Measurements from ENCODE around the gene SP5.
"Not testable (repeated sequence)": the region's sequence is repeated elsewhere in the genome, so short reads cannot be mapped to it uniquely, and the experiment has no call there.

Gene SP5

DNA sequence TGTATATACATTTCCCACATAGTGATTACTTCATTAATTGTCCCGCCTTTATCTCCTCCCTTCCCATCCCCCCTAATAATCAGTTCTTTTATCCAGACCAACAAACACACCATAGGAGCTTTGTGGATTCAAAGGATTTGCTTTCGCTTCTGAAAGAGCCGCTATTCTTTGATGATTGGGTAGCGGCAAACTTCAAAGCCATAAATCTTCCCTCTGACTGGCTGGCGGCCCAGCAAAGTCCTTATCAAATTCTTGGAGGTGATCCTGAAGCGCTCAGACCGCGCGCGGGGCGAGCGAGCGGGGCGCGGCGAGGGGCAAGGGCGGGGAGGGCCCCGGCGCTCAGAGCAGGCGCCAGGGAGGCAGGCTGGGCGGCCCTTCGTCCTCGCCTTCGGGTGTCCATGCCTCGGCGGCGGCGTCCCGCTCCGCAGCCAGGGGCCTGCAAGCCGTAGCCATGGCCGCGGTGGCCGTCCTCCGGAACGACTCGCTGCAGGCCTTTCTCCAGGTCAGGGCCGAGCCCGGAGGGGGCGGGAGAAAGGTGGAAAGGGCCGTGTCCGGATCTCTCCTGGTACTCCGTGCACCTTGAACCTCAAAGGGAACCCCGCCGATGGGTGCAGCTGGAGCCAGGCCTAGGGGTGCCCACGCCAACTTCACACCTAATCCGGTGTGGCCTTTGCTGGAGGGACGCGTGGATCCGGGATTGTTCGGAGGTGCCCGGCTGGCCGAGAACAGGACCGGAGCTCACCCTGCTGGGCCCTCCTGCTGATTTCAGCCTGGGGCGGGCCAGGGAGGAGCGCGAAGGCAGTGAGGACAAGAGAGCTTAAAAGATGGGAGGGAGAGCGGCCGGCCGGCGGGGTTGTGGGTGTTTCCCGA lies at the start of gene SP5:
SP5 (plus strand) TSS at position 276 of the 870 bp plus-strand sequence; CDS start at position 452, 176 bp downstream.
- Histone ChIP-seq H3K36me3 (ENCODE audit: control insufficient read depth, insufficient read depth, low read length) (no peaks in the 10 kb centered on the region), H3K27ac (ENCODE audit: low read length) (no peak within 1 kb of the TSS), H3K9me3 (ENCODE audit: control insufficient read depth, insufficient read depth, low read length) (no peaks in the 10 kb centered on the region), H3K27me3 (ENCODE audit: control insufficient read depth, insufficient read depth, low read length) (peaks cover 71% of the 10 kb centered on the region), H3K4me1 (ENCODE audit: control insufficient read depth, insufficient read depth, low read length) (peaks cover 10% of the 10 kb centered on the region), H3K4me3 (ENCODE audit: low read length) (peak within 1 kb of the TSS; percentile 18; the same call in 1 of the 2 replicates)
- no peak for DNase-seq (ENCODE audit: low read depth, low spot score)
- WGBS (ENCODE audit: insufficient coverage, insufficient read length), result no CpG with 5 or more reads among the region's 62 CpGs

DNA sequence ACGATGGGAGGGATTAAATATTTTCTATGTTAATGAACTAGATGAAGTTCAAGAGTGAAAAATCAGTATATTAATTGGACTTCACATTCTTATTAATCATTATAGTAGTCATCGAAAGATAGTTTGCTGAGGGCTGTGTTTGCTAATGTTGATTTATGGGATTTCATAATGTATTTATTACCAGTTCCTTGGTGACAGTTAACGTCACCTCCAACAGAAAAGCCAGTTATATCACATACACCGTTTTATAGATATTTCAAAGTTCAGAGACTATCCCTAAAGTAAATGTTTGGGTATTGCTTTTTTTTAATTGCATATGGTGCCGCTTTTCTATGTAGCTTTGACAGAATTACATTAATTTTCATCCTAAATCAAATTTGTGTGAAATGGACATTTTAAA lies 49.4 kb upstream of the SP5 start:
- 96% methylated on average over 1 of the region's 5 CpGs for WGBS (ENCODE audit: insufficient coverage, insufficient read length)
- no peaks in the 10 kb centered on the region for H3K27me3 ChIP-seq (ENCODE audit: control insufficient read depth, insufficient read depth, low read length)
- DNase-seq (ENCODE audit: low read depth, low spot score), result no peak
- H3K9me3 ChIP-seq (ENCODE audit: control insufficient read depth, insufficient read depth, low read length), result no peaks in the 10 kb centered on the region
- H3K36me3 ChIP-seq (ENCODE audit: control insufficient read depth, insufficient read depth, low read length), result no peaks in the 10 kb centered on the region
- H3K27ac ChIP-seq (ENCODE audit: low read length), result no peak overlapping the region
- no peaks in the 10 kb centered on the region for H3K4me1 ChIP-seq (ENCODE audit: control insufficient read depth, insufficient read depth, low read length)
- H3K4me3 ChIP-seq (ENCODE audit: low read length), result no peak overlapping the region

DNA sequence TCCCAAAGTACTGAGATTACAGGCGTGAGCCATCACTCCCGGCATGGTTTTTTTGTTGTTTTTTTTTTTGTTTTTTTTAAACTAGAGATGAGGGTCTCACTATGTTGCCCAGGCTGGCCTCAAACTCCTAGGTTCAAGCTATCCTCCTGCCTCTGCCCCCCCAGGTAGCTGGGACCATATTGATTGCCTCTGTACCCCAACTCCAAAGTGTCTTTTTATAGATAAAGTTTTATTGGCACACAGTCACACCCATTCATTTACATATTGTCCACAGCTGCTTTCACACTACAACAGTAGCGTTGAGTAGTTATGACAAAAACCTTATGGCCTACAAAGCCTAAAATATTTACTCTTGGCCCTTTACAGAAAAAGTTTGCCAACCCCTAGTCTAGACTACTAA lies 45.2 kb upstream of the SP5 start:
- Histone ChIP-seq H3K9me3 (ENCODE audit: control insufficient read depth, insufficient read depth, low read length) (no peaks in the 10 kb centered on the region), H3K4me1 (ENCODE audit: control insufficient read depth, insufficient read depth, low read length) (no peaks in the 10 kb centered on the region), H3K36me3 (ENCODE audit: control insufficient read depth, insufficient read depth, low read length) (no peaks in the 10 kb centered on the region), H3K27ac (ENCODE audit: low read length) (no peak overlapping the region), H3K4me3 (ENCODE audit: low read length) (no peak overlapping the region), H3K27me3 (ENCODE audit: control insufficient read depth, insufficient read depth, low read length) (no peaks in the 10 kb centered on the region)
- no CpG with 5 or more reads among the region's 3 CpGs for WGBS (ENCODE audit: insufficient coverage, insufficient read length)
- no peak for DNase-seq (ENCODE audit: low read depth, low spot score)

DNA sequence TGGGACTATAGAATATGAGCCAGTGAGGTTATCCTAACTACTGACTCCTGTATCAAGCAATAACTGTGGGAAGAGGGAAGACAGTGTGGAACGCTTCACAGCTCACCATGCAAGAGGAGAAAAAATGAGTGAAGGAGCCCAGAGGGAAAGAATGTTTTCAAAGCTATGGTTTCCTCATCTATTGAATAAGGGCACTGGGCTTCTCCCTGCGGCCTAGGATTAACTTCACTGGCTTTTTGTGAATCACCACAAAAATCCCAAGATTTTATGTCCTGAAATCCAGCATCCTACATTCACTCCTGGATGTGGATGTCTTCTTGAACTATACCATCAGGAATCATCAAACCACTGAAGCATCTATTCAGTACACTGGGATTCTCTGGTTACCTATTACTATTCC lies 44.5 kb upstream of the SP5 start:
- H3K9me3 ChIP-seq (ENCODE audit: control insufficient read depth, insufficient read depth, low read length), result no peaks in the 10 kb centered on the region
- no peak overlapping the region for H3K4me3 ChIP-seq (ENCODE audit: low read length)
- WGBS (ENCODE audit: insufficient coverage, insufficient read length), result no CpG with 5 or more reads among the region's 2 CpGs
- H3K27me3 ChIP-seq (ENCODE audit: control insufficient read depth, insufficient read depth, low read length), result no peaks in the 10 kb centered on the region
- H3K27ac ChIP-seq (ENCODE audit: low read length), result no peak overlapping the region
- no peaks in the 10 kb centered on the region for H3K36me3 ChIP-seq (ENCODE audit: control insufficient read depth, insufficient read depth, low read length)
- no peaks in the 10 kb centered on the region for H3K4me1 ChIP-seq (ENCODE audit: control insufficient read depth, insufficient read depth, low read length)
- no peak for DNase-seq (ENCODE audit: low read depth, low spot score)

DNA sequence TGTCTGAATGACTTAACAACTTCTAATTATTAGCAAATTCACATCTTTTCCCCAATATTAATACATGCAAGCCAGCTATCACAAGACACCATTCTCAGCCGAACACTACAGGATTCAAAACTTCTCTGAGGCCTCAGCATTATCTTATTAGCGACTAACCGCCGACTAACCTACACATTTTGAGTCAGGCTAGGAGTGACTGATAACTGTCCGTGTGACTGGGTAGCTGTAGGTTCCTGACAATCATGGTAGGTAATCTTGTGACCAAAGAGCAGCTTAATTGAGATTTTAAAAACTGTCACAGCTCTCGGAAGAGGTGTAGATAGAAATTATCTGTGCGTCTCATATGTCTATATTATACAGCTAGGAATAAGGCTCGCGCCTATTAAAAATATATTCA lies 44.1 kb upstream of the SP5 start:
- no peaks in the 10 kb centered on the region for H3K4me1 ChIP-seq (ENCODE audit: control insufficient read depth, insufficient read depth, low read length)
- no peak overlapping the region for H3K4me3 ChIP-seq (ENCODE audit: low read length)
- no peaks in the 10 kb centered on the region for H3K36me3 ChIP-seq (ENCODE audit: control insufficient read depth, insufficient read depth, low read length)
- WGBS (ENCODE audit: insufficient coverage, insufficient read length), result 100% methylated on average over 1 of the region's 9 CpGs
- H3K27me3 ChIP-seq (ENCODE audit: control insufficient read depth, insufficient read depth, low read length), result no peaks in the 10 kb centered on the region
- H3K9me3 ChIP-seq (ENCODE audit: control insufficient read depth, insufficient read depth, low read length), result no peaks in the 10 kb centered on the region
- no peak for DNase-seq (ENCODE audit: low read depth, low spot score)
- H3K27ac ChIP-seq (ENCODE audit: low read length), result no peak overlapping the region

DNA sequence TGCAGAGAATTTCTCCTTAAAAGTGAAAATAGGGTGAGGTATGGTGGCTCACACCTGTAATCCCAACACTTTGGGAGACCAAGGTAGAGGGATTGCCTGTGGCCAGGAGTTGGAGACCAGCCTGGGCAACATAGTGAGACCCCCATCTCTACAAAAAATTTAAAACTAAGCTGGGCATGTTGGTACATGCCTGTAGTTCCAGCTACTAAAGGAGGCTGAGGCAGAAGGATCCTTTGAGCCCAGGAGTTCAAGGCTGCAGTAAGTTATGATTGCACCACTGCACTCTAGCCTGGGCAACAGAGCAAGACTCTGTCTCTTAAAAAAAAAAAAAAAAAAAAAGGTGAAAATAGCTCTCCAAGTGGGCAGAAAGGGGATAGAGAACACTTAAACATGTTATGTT lies 40.9 kb upstream of the SP5 start:
- H3K27ac ChIP-seq (ENCODE audit: low read length); H3K27me3 ChIP-seq (ENCODE audit: control insufficient read depth, insufficient read depth, low read length); H3K9me3 ChIP-seq (ENCODE audit: control insufficient read depth, insufficient read depth, low read length); H3K4me1 ChIP-seq (ENCODE audit: control insufficient read depth, insufficient read depth, low read length); H3K4me3 ChIP-seq (ENCODE audit: low read length); H3K36me3 ChIP-seq (ENCODE audit: control insufficient read depth, insufficient read depth, low read length); DNase-seq (ENCODE audit: low read depth, low spot score): not testable (repeated sequence)

DNA sequence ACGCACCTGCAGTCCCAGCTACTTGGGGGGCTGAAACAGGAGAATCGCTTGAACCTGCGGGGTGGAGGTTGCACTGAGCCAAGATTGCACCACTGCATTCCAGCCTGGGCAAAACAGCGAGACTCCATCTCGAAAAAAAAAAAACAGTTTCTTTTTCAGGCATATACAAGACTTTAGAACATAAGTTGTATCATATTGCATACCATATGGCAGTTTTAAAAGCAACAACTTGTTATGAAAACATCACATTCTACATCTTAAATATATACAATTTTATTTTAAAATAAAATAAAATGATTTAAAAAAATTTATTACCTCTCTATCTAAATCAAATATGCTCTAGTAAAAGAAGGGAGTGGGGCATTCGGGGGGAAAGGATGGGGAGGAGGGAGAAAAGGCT lies 39.4 kb upstream of the SP5 start:
- H3K4me1 ChIP-seq (ENCODE audit: control insufficient read depth, insufficient read depth, low read length), result peaks cover 2% of the 10 kb centered on the region; the same call in 1 of the 2 replicates
- H3K27ac ChIP-seq (ENCODE audit: low read length), result no peak overlapping the region
- H3K27me3 ChIP-seq (ENCODE audit: control insufficient read depth, insufficient read depth, low read length), result no peaks in the 10 kb centered on the region
- no peaks in the 10 kb centered on the region for H3K36me3 ChIP-seq (ENCODE audit: control insufficient read depth, insufficient read depth, low read length)
- H3K9me3 ChIP-seq (ENCODE audit: control insufficient read depth, insufficient read depth, low read length), result no peaks in the 10 kb centered on the region
- DNase-seq (ENCODE audit: low read depth, low spot score), result no peak
- WGBS (ENCODE audit: insufficient coverage, insufficient read length), result no CpG with 5 or more reads among the region's 6 CpGs
- H3K4me3 ChIP-seq (ENCODE audit: low read length), result no peak overlapping the region

DNA sequence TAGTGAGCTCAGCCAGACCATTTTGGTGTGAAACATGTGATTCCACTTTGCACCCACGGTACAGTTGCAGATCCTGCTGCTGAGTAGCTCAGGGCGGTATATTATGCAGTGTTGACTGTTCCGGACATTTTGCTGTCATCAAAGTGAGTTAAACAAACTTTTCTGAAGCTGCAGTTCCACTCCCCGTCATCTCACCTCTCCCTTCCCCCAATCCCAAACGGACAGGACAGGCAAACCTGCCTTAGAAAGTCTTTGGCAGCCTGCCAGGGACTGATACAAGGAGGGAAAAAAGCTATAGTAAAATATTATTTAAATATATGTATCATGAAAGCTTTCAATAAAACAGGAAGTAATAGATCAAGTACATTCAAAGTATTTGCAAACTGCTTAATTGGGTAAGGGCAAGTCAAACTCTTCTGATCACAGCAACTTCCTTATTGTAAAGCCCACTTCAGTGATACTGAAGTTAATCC lies 35.5 kb upstream of the SP5 start:
- no peaks in the 10 kb centered on the region for H3K27me3 ChIP-seq (ENCODE audit: control insufficient read depth, insufficient read depth, low read length)
- H3K27ac ChIP-seq (ENCODE audit: low read length), result no peak overlapping the region
- no CpG with 5 or more reads among the region's 5 CpGs for WGBS (ENCODE audit: insufficient coverage, insufficient read length)
- no peaks in the 10 kb centered on the region for H3K36me3 ChIP-seq (ENCODE audit: control insufficient read depth, insufficient read depth, low read length)
- H3K4me1 ChIP-seq (ENCODE audit: control insufficient read depth, insufficient read depth, low read length), result peaks cover 2% of the 10 kb centered on the region; the same call in 1 of the 2 replicates
- no peak overlapping the region for H3K4me3 ChIP-seq (ENCODE audit: low read length)
- no peak for DNase-seq (ENCODE audit: low read depth, low spot score)
- H3K9me3 ChIP-seq (ENCODE audit: control insufficient read depth, insufficient read depth, low read length), result no peaks in the 10 kb centered on the region

DNA sequence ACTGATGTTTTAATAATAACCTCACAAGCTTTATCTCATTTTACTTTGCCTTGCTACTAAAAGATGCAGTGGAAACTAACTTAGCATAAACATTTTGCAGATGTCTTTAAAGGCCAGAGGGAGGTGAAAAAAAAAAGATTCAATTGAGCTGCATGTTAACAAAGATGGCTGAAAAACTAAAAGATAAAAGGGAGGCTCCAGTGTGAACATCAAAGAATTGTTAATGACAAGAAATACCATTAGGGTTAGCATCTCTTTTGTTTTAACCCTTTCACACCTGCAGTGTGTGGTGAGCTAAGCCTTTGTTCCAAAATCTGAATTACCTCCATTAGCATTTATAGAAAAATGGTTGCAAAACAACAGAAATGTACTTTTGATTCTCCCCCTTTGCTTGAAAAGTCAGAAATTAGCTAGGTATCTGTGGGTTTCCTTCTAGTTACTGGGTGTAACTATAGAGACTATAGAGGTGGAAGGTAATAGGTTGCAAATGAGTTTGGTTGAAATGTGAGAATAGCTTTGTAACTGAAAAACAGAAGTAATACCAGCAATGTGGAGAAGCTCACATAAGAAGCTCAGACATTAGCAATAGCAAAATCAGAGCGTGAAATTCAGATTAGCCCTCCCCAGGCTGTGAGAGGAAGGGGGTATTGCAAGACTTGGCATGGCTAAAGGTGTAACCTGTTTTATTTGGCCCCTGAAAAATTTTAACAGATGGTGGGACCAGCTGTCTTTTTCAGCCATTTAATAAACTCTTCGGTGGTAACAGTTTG lies 34.8 kb upstream of the SP5 start:
- peaks cover 2% of the 10 kb centered on the region; the same call in 1 of the 2 replicates for H3K4me1 ChIP-seq (ENCODE audit: control insufficient read depth, insufficient read depth, low read length)
- no peaks in the 10 kb centered on the region for H3K36me3 ChIP-seq (ENCODE audit: control insufficient read depth, insufficient read depth, low read length)
- WGBS (ENCODE audit: insufficient coverage, insufficient read length), result no CpG with 5 or more reads among the region's 2 CpGs
- no peak overlapping the region for H3K27ac ChIP-seq (ENCODE audit: low read length)
- no peaks in the 10 kb centered on the region for H3K9me3 ChIP-seq (ENCODE audit: control insufficient read depth, insufficient read depth, low read length)
- no peak for DNase-seq (ENCODE audit: low read depth, low spot score)
- H3K27me3 ChIP-seq (ENCODE audit: control insufficient read depth, insufficient read depth, low read length), result no peaks in the 10 kb centered on the region
- no peak overlapping the region for H3K4me3 ChIP-seq (ENCODE audit: low read length)

DNA sequence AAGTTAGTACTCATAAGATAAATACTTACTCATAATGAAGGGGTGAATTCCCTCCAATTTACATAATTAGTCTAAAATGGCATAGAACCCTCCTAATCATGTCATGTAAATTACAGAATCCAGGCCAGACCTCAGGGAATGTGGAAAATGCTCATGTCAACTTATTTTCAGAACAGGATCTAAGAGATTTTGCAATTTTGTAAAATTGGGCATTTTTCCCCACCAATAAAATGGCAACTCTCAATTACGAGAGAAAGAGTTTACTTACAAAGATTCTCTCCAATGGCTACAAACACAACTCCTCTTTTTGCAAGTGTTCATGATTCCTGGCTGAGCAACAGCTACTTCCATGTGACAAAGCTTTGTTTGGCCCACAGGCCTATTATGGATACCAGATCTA lies 33.8 kb upstream of the SP5 start:
- no CpG with 5 or more reads among the region's 1 CpG for WGBS (ENCODE audit: insufficient coverage, insufficient read length)
- Histone ChIP-seq H3K27ac (ENCODE audit: low read length) (no peak overlapping the region), H3K4me3 (ENCODE audit: low read length) (no peak overlapping the region), H3K4me1 (ENCODE audit: control insufficient read depth, insufficient read depth, low read length) (peaks cover 2% of the 10 kb centered on the region; the same call in 1 of the 2 replicates), H3K36me3 (ENCODE audit: control insufficient read depth, insufficient read depth, low read length) (no peaks in the 10 kb centered on the region), H3K27me3 (ENCODE audit: control insufficient read depth, insufficient read depth, low read length) (no peaks in the 10 kb centered on the region), H3K9me3 (ENCODE audit: control insufficient read depth, insufficient read depth, low read length) (no peaks in the 10 kb centered on the region)
- DNase-seq (ENCODE audit: low read depth, low spot score), result no peak
